NCI-H2107 (cell line): ENCODE results near the gene BDH1.

Experiments
- DNase-seq: peaks from one replicate; lab custom pipeline; 2025; lab: John Stamatoyannopoulos, UW

BDH1 gene

DNA sequence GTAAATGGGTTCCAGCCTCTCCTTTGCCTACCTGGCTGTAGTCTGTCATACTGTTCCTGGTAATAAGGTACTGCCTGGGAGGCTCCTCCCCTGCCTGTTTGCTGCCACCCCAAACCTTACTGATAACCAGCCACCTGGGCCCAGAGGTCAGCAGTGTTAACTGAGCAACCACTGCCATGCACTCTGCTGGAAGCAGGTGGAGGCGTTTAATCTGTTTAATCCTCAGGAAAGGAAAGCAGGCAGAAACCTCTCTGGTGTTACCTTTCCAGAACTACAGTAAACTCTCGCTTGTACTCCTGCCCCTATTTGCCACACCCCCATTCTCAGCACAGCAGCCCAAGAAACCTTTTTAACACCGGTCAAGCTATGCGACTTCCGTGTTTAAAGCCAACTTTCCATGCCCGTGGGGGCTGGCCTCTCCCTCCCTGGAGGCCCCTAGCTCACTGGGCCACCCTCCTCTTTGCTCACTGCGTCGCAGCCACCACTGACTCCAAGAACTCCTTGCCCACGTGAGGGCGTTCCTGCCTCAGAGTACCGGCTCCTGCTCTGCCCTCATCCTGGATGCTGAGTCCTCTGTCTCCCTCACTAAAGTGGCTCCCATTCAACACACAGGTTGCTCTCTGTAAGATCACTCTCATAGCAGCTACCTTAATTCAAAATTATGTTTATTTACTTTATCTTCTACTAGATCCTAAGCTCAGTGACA, 8.3 kb downstream of the BDH1 start:
- no peak for DNase-seq

DNA sequence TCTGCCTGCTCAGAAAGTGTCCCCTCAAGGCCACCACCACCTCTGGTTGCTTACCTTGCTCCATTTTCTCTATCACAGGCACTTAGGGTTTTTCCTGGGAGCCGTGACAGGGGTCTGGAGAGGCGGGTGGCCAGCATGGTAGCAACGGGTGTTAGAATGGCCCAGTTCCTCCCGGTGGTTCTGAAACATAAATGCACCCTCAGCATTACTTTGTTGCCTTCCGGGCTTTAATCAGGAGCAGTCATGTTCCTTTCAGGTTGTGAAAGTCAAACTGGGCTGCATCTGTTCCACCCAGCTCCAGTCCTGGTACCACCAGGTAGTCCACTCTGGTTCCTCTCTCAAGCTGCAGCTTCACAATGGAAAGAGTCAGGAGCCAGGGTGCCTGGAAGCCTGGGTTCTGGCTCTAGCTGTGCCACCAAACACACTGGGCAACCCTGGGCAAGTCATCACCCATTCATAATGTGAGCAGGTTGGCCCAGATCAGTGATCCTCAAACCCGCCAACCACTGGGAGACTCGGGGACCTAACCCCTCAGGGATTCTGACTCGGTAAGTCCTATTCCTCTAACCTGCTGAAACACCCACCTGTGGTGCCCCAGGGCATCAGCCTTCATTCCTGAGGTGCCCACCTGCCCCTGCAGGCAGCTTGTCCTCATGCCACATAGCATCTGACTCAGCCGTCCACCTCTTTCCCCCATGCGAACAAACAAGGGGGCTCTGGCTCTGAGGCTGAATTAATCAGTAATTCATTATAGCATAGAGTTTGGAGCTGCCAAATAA, 9.3 kb downstream of the BDH1 start:
- DNase-seq: no peak

DNA sequence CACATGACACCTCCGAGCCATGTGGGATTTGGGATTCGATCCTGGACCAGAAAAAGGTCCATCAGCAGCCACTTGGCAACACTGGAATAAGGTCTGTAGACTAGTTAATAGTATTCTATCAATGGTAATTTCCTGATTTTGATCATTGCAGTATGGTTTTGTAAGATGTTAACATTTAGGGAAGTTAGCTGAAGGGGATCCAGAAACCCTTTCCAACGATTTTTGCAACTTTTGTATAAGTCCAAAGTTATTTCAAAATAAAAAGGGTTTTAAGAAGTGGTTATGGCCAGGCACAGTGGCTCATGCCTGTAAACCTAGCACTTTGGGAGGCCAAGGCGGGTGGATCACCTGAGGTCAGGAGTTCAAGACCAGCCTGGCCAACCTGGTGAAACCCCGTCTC, 10.2 kb downstream of the BDH1 start:
- no peak for DNase-seq

DNA sequence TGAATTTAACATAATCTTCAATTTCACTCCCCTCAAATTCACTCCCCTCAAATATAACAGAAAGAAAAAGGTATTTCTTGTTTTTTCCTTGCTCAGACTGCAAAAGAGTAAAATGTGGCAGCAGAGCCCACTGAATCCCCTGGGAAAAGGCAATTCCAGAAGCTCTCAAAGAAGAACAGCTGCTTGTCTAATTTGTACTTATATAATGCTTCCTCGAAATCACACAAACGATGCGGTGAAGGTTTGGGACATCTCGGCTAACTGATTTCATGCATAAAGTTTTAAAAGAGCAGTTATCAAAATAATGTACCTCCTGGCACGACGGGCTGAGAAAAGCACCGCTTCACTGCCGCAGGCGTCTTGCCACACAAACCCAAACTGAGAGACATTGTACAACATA, 10.7 kb downstream of the BDH1 start:
- no peak for DNase-seq

DNA sequence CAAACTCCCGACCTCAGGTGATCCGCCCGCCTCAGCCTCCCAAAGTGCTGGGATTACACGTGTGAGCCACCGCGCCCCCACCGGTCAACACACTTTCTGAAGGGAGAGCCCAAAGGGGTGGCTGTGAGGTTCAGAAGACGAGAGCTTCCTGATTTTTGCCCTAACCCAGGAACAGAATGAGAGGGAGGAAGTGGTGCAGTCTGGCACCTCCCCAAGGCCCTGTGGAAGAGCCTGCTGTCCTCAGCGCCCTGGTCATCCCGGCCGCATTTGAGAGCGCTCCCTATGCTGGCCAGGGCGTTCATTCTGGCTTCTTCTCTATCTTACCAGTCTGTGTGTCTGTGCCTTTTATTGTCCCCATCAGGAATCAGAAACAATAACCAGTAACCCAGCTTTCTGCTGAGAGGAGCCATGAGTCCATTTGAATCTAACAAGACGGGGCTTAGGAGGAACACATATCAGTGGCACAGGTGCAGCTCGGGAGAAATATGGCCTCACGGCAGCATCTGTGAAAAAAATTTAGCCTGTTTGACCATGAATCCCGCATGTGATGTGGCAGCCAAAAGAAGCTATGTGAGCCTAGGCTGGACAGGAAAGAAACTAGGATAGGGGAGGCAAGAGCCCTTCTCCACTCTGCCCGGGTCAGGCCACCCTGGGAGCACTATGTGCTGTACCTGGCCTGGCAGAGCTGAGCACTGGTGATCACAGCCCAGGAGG, 12.9 kb downstream of the BDH1 start:
- DNase-seq: no peak

DNA sequence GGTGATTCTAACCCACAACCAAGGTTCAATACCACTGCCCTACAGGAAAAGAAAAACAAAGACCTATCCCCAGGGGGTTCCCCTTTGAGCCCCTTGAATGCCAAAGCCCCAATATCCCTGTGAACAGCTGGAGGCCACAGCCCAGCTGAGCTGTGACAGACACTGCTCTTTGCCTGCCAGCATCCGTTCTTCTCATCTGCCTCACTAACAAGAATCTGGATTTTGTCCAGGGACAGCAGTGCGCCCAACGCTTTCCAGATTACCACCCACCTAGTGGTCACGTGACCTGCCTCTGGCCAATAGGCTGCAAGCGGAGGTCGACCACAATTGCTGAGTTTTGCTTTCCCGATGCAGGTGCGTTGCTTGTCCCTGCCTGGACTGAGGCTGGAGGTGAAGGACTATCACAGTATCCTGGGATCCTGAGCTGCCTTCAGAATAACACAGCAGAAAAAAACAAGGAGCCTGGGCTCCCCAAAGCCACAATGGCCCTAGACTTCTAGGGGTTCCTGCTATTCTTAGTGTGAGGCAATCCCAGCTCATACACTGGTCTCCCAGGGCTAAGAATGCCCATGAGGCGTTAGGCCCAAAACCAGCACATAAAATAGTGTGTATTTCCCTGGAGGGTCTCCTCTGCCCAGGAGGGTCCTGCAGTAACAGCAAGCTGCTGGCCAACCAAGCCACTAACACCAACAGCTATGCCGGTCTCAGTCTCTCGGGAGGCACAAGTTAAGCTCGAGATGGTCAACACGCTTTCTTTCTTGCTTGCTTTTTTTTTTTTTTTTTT, 13.8 kb downstream of the BDH1 start:
- DNase-seq: no peak

DNA sequence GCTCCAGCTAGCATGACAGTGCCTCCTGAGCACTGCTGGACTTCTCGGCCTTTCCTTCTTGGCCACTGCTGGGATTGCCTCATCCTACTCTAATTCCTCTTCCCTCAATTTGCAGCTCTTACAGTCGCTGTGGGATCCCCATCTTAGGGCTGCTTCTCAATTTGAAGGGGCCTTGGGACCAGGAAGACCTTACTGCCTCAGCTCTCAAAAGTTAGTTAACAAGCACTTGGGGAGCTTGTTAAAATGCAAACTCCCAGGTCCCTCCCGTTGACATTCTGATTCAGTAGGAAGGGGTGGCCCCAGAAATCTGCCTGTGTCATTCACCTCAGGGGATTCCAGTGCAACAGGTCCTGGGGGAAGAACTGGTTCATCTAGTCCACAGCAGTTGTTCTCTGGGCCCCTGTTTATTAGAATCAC, 14.8 kb downstream of the BDH1 start:
- DNase-seq: no peak

DNA sequence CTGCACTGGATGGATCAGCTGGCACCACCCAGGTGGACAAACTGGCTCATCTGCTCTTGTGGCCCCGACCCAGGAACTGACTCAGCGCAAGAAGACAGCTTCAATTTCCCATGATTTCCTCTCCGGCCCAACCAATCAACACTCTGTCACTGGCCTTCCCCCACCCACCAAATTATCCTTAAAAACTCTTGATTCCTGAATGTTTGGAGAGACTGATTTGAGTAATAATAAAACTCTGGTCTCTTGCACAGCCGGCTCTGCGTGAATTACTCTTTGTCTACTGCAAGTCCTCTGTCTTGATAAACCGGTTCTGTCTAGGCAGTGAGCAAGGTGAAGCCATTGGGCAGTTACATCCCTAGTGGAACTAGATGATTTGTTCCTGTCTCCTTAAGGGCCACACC, 16.1 kb downstream of the BDH1 start:
- no peak for DNase-seq

DNA sequence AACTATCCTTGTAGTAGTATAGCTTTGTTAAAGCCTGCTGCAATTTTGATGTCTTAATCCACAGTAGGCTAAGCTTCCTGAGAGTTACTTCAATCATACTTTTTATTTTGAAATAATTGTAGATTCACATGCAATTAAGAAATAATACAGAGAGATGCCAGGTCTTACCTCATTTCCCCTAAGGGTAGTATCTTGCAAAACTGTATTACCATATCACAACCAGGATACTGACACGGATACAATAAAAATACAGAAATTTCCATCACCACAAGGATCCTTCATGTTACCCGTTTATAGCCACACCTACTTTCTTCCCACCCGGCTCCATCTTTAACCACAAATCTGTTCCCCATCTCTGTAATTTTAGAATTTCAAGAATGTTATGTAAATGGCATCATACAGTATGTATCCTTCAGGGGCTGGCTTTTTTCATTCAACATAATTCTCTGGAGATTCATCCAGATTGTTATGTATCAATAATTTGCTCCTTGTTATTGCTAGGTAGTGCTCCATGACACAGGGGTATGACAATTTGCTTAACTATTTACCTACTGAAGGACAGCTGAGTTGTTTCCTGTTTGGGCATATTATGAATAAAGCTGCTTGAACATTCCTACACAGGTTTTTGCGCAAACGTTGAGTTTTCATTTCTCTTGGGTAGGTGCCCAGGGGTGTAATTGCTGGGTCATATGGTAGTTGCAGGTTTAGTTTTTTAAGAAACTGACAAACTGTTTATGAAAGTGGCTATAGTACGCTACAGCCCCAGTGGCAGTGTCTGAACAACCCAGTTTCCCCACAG, 21.6 kb downstream of the BDH1 start:
- no peak for DNase-seq

DNA sequence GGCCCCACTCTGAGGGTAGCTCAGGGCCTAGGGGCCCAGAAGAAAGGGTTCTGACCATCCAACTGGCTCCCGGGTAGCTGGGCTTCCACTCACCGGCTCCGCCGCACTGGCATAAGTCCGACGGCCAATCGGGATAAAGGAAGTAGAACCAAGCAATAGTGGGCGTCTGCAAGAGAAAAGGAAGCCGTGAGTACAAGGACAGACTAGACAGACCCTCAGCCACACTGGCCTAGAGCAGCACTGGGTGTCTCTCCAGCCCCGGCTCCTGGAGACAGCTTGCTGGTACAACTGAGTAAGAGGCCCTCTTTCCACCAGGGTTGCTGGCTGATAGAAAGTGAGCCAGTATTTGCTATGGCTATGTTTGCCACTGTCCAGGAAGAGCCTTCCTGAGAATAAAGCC, 22.4 kb downstream of the BDH1 start:
- no peak for DNase-seq

DNA sequence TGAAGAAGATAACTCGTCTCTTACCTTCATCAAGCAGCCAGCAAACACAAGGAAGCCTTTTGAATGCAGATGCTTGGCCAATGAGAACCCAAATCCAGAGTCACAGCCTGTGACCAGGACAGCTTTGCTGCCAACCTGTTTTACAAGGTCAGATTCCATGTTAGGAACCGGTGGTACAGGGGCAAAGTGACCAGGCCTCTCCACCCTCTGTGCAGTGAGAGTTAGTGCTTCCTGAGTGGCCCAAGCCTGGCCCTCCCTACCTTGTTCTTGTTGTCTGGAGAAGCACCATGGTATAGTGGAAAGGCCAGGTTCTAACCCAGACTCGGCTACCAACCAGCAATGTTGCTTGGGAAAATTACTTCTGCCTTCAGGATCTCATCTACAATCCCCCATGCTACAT, 23.4 kb downstream of the BDH1 start:
- DNase-seq: no peak

DNA sequence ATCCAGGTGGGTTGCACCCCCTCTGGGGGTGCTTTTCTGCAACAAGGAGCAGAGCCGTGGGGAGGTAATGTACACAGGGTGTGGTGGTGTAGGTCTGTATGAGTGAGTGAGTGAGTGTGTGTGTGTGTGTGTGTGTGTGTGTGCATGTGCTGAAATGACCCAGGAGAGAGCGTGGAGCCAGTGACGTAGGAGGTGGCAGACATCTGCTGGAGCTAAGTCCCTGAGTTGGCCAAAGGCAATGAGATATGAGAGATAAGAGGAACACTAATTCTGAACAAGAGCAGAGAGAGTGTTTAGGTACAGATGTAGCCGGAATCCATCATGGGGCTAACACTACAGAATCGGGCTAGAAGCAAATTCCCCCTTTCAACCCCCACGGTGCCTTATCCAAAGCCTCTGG, 27.6 kb downstream of the BDH1 start:
- DNase-seq: no peak

DNA sequence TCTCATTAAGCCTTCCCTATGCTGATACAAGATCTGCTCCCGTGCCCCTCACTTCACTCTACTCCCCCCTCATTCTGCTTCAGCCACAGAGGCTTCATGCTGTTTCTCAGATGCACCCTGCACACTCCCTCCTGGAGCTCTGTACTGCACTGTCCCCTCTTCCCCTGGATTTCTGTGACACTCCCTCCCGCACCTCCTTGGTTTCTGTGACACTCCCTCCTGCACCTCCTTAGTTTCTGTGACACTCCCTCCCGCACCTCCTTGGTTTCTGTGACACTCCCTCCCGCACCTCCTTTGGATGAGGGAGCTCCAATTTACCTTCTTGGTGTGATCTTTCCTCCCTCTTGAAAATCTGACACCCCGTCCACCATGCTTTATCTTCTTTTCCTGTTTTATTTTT, 28.2 kb downstream of the BDH1 start:
- DNase-seq: no peak

DNA sequence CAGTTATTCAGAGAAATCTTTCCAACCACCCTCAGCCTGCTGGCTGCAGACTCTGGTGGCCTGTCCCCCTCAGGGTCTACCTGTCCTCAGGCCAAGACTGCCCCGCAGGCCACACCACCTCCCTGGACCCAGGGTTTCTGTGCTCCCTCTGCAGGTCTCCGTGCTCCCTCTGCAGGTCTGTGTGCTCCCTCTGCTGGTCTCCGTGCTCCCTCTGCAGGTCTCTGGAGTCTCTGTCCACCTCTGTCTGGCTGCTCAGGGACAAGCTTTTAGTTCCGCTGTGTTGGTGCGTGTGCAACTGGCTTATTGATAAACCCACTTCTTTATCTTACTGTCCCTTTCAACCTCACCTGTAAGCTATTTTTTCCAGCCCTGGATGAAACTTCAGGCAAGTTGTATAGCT, 30.1 kb downstream of the BDH1 start:
- DNase-seq: no peak

DNA sequence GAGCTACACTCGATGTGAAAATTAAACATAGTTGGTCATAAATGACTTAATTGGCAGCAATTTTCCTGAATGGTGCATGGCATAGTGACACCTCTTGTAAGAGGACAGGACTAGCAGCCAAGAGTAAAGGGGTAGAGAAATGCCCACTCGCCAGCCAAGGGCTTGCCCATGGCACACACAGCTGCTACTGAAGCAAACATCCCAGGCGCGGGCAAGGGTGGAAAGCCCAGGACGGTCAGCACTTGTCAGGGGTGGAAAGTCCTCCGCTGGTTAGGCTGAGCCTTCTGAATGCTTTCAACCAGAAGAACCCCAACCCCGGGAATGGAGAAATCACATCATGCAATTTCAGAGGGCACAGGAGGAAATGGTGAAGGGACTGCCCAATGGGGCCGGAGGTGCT, 31.6 kb downstream of the BDH1 start:
- DNase-seq: no peak

DNA sequence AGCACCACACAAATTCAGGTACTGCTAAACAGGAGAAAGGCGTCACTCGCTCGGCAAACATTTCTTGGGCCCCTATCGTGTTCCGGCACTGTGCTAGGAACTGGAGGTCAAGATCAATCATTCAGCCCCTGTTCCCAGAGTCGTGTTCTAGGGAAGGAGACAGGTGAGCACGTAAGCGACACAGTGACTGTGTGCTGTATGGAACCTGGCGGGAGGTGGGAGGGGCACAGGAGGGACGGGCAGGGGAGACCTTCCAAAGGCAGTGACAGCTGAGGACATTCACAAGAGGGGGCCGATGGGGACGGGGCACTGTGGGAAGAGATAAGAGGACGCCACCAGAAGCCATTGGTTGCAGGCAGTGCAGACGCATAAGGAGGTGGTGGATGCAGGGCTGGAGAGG, 32.2 kb downstream of the BDH1 start:
- no peak for DNase-seq

DNA sequence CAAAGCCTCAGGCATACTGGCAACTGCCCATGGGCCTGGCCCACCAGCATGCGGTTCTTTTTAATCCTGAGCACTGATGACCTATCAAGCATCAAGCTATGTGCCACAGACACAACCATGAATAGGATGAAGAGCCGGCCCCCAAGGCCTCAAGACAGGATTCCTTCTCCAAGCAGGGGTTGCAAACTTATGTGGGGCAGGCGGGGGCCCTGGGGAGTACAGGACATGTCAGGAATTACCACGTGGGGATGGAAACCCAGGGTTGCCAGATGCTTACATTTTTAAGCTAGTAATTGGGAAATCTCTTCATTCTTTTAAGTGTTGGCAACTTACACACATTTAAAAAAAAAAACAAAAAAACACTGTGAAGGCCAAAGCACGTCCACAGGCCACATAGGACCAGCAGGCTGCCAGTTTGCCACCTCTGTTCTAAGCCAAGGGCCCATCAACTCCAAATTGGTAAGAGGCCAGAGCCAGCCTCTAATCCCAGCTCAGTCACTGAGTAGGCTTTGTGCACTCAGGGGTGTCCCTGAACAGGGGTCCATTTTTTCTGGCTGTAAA, 32.8 kb downstream of the BDH1 start:
- no peak for DNase-seq

DNA sequence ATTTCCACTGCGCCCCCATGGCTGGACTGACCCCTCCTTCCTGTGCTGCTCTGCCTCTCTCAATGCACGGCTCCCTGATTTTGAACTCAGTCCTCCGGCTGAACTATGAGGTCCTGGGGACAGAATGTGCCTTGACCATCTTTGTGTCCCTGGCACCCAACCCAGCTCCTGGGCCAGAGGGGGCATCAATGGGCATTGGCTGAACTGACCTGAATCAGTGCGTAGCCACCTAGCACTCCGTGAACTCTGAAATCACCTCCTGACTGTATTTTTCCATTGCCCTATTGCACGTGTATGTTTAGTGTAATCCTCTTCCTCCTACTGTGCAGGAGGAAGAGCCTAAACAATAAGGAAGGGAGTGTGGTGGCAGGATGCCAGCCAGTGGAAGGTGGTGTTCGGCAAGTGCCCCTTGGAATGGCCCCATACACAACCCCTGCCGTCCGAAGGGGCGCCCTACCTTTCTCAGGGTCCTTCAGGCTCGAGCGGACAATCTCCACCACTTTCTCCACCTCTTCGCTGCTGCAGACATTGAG, 33.5 kb downstream of the BDH1 start:
- no peak for DNase-seq

DNA sequence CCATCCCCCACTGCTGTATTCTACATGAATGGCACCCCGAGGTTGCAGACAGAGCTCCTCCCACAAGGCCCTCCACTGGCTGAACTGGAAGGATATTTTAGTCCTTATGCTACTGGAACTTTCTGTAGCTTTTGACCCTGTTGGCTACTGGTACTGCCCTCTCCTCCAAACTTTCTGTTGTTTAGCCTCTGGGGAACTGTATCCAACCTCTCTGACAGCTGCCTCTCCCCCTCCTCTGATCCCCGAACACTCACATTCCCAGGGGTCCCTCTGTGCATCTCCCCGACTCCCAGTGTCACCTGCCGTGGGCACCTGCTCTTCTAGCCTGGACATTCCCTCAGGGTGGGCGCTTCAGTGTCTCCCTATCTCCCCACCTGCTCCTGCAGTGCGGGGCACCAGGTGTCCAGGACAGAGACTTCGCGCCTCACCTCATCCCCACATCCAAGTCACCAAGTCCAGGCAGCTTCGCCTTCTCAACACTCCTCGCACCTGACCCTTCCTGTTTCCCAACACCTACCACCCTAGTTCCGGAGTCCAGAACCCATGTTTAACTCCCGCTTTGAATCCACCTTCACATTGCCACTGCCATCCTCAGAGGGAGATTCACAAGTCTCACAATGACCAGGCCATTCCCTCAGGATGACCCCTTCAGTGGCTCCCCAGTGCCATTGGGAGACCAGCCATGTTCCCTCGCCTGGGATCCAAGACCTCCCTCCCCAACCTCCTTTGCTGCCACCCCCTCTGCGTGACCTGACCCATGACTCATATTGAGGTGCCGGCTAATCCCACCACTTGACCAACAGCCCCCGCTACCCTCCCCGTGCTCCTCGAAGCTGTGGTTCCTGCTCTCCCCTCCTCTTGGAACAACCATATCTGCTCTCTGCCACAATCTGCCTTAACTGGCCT, 34.2 kb downstream of the BDH1 start:
- DNase-seq: no peak
